ENCODE results near the gene FXYD4.

DNA sequence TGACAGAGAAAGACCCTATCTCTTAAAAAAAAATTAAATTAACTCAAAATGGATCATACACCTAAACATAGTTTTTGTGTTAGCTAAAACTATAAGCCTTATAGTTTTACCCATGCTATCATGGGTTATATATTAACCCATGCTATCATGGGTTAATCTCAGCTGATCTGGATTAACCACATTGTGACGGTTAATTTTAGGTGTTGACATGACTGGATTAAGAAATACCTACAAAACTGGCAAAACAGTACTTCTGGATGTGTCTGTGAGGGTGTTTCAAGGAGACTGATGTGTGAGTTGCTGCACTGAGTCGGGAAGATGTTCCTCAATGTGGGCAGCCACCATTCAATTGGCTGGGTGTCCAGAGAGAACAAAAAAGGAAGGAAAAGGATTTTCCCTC lies 44.3 kb upstream of the FXYD4 start:
- TF ChIP-seq POLR2A (IDR thresholded peaks at IDR 0.05), result no peak
- TF ChIP-seq, protein P1, sequence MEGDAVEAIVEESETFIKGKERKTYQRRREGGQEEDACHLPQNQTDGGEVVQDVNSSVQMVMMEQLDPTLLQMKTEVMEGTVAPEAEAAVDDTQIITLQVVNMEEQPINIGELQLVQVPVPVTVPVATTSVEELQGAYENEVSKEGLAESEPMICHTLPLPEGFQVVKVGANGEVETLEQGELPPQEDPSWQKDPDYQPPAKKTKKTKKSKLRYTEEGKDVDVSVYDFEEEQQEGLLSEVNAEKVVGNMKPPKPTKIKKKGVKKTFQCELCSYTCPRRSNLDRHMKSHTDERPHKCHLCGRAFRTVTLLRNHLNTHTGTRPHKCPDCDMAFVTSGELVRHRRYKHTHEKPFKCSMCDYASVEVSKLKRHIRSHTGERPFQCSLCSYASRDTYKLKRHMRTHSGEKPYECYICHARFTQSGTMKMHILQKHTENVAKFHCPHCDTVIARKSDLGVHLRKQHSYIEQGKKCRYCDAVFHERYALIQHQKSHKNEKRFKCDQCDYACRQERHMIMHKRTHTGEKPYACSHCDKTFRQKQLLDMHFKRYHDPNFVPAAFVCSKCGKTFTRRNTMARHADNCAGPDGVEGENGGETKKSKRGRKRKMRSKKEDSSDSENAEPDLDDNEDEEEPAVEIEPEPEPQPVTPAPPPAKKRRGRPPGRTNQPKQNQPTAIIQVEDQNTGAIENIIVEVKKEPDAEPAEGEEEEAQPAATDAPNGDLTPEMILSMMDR (IDR thresholded peaks at IDR 0.05), result no peak
